ENCODE results near the gene PPEF1.

The PPEF1 gene

DNA sequence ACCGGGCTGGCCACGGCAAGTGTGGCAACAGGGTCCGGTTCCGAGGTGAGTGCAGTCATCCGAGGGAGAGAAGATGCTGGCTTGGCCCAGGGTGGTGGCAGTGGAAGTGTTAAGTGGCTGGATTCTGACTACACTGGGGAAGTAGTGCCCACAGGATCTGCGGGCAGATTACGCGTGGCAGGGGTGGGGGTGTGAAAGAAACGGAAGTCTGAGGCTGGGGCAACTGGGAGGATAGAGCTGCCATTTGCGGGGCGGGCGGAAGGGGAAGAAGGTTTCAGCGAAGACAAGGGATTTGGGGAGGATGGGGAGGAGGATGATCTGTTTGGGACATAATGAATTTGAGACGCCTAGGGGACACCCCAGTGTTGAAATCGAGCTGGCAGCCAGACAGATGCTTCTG, 40.8 kb upstream of the PPEF1 start:
- Histone ChIP-seq H3K79me2 (ENCODE audit: insufficient read depth, low read length) (no peaks in the 10 kb centered on the region), H3K9me3 (ENCODE audit: insufficient read depth, low read length) (no peaks in the 10 kb centered on the region), H3K9ac (ENCODE audit: low read length) (no peak overlapping the region), H3K4me2 (ENCODE audit: low read depth, low read length, poor library complexity, severe bottlenecking) (no peak overlapping the region), H3K27ac (ENCODE audit: low read depth, low read length) (no peak overlapping the region), H3F3A (ENCODE audit: insufficient read depth) (no peaks in the 10 kb centered on the region), H2AFZ (ENCODE audit: low read depth, low read length, severe bottlenecking) (no peak overlapping the region), H3K36me3 (ENCODE audit: low read length) (no peaks in the 10 kb centered on the region), H3K4me3 (ENCODE audit: insufficient read depth, low read length, poor library complexity, severe bottlenecking) (no peak overlapping the region), H3K9me2 (replicated peaks; ENCODE audit: insufficient read depth, low read length) (no peaks in the 10 kb centered on the region), H4K20me1 (ENCODE audit: low read depth, low read length) (no peaks in the 10 kb centered on the region), H3K27me3 (ENCODE audit: low read length) (no peaks in the 10 kb centered on the region)
- no peak for TF ChIP-seq EZH2phosphoT487 (conservative IDR thresholded peaks at IDR 0.05; ENCODE audit: low read length)
- no peak for TF ChIP-seq CTCF (IDR thresholded peaks at IDR 0.05; ENCODE audit: insufficient read depth, low read length, poor library complexity, severe bottlenecking)

DNA sequence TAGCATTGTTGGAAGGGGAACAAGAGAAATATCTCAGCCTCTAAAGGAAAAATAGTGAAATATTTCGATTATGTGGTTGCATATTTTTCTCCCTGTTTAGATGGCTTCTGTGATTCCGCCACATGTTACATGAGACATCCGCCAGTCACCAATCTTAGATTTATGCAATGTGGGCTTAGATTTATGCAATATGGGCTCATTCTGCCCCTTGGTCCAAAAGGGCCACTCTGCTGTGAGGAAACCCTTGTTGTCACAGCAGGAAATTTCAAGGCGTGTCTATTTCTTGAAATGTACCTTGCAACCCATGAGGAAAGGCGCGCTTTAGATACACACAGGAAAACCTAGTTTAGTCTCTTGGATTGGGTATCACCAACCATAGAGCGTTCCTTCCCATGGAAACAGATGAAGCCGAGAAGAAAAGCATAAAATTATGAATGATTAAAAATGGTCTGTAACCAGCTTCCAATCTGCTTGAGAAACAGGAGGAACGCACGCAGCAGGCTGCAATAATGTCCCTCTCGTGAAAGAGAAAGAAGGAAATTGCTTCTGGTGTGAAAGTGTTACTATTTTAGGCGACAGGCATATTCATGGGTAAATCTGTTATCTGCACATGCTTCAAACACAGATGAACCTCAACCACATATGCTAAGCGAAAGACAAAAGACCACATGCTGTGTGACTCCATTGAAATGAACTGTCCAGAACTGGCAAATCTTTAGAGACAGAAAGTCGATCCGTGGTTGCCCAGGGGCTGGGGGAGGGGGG, 39.2 kb upstream of the PPEF1 start:
- H3K9me3 ChIP-seq (ENCODE audit: insufficient read depth, low read length) = no peaks in the 10 kb centered on the region
- no peaks in the 10 kb centered on the region for H3K9me2 ChIP-seq (replicated peaks; ENCODE audit: insufficient read depth, low read length)
- no peak overlapping the region for H2AFZ ChIP-seq (ENCODE audit: low read depth, low read length, severe bottlenecking)
- H3K27ac ChIP-seq (ENCODE audit: low read depth, low read length) = no peak overlapping the region
- H3F3A ChIP-seq (ENCODE audit: insufficient read depth) = no peaks in the 10 kb centered on the region
- H3K4me2 ChIP-seq (ENCODE audit: low read depth, low read length, poor library complexity, severe bottlenecking) = no peak overlapping the region
- TF ChIP-seq CTCF (IDR thresholded peaks at IDR 0.05; ENCODE audit: insufficient read depth, low read length, poor library complexity, severe bottlenecking) (no peak), EZH2phosphoT487 (conservative IDR thresholded peaks at IDR 0.05; ENCODE audit: low read length) (no peak)
- H3K9ac ChIP-seq (ENCODE audit: low read length) = no peak overlapping the region
- H3K79me2 ChIP-seq (ENCODE audit: insufficient read depth, low read length) = no peaks in the 10 kb centered on the region
- no peaks in the 10 kb centered on the region for H3K36me3 ChIP-seq (ENCODE audit: low read length)
- no peak overlapping the region for H3K4me3 ChIP-seq (ENCODE audit: insufficient read depth, low read length, poor library complexity, severe bottlenecking)
- no peaks in the 10 kb centered on the region for H4K20me1 ChIP-seq (ENCODE audit: low read depth, low read length)
- H3K27me3 ChIP-seq (ENCODE audit: low read length) = no peaks in the 10 kb centered on the region

GRCh38 chrX:18672008-18672407, 35.4 kb upstream of the PPEF1 start, which contains the start of gene RS1:
TSS of gene RS1 (minus strand) at chrX:18672108. CDS start at chrX:18672068, 40 bp downstream.
- Histone ChIP-seq H3K79me2 (ENCODE audit: insufficient read depth, low read length) (no peaks in the 10 kb centered on the region), H2AFZ (ENCODE audit: low read depth, low read length, severe bottlenecking) (no peak within 1 kb of the TSS), H3K4me3 (ENCODE audit: insufficient read depth, low read length, poor library complexity, severe bottlenecking) (no peak within 1 kb of the TSS), H3F3A (ENCODE audit: insufficient read depth) (no peaks in the 10 kb centered on the region), H3K4me2 (ENCODE audit: low read depth, low read length, poor library complexity, severe bottlenecking) (no peak within 1 kb of the TSS), H3K27me3 (ENCODE audit: low read length) (no peaks in the 10 kb centered on the region), H3K36me3 (ENCODE audit: low read length) (no peaks in the 10 kb centered on the region), H3K9me2 (replicated peaks; ENCODE audit: insufficient read depth, low read length) (no peaks in the 10 kb centered on the region), H3K9me3 (ENCODE audit: insufficient read depth, low read length) (no peaks in the 10 kb centered on the region), H3K27ac (ENCODE audit: low read depth, low read length) (no peak within 1 kb of the TSS), H4K20me1 (ENCODE audit: low read depth, low read length) (no peaks in the 10 kb centered on the region), H3K9ac (ENCODE audit: low read length) (no peak within 1 kb of the TSS)
- TF ChIP-seq CTCF (IDR thresholded peaks at IDR 0.05; ENCODE audit: insufficient read depth, low read length, poor library complexity, severe bottlenecking) (no peak), EZH2phosphoT487 (conservative IDR thresholded peaks at IDR 0.05; ENCODE audit: low read length) (no peak)

Data from SU-DHL-6 (cell line).